ENCODE data around the gene NUDT16.

The NUDT16 gene

DNA sequence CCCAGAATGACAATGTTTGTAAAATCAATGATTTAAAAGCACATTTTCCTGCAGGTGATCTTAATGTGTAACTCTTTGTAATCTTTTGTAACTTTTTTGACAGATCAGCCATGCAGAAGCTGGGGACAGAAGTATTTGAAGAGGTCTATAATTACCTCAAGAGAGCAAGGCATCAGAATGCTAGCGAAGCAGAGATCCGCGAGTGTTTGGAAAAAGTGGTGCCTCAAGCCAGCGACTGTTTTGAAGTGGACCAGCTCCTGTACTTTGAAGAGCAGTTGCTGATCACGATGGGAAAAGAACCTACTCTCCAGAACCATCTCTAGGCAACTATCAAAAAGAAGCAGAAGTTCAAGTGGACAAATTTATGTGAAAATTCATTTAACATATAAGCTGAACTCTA lies 32.1 kb upstream of the NUDT16 start:
- H4K12ac ChIP-seq (ENCODE audit: low read depth, low read length), result no peak overlapping the region

GRCh38 chr3:131349946-131350347 lies 31.6 kb upstream of the NUDT16 start:
- peak overlapping the region; percentile 0 for H3K27ac ChIP-seq (ENCODE audit: low read depth, low read length)
- peaks cover 2% of the 10 kb centered on the region for H3K79me1 ChIP-seq (ENCODE audit: low read length)
- no peak overlapping the region for H3K4me2 ChIP-seq (ENCODE audit: low read length)
- H2BK5ac ChIP-seq (ENCODE audit: low read depth, low read length, poor library complexity), result no peak overlapping the region
- H2BK120ac ChIP-seq (ENCODE audit: insufficient read depth, low read length, poor library complexity), result no peak overlapping the region
- no peaks in the 10 kb centered on the region for H3K9me3 ChIP-seq (ENCODE audit: insufficient read depth, low read depth, low read length)
- H3K18ac ChIP-seq (ENCODE audit: low read length), result no peak overlapping the region
- H3K79me2 ChIP-seq (ENCODE audit: control insufficient read depth, insufficient read depth, low read length, poor library complexity), result no peaks in the 10 kb centered on the region
- no peaks in the 10 kb centered on the region for H3K27me3 ChIP-seq (ENCODE audit: insufficient read depth, low read length)
- no peaks in the 10 kb centered on the region for H3K36me3 ChIP-seq (ENCODE audit: control insufficient read depth in 1 of 2, insufficient read depth in 2 of 2, low read length in 2 of 2)
- WGBS (ENCODE audit: extremely low coverage, insufficient coverage, insufficient read length), result no CpG with 5 or more reads among the region's 4 CpGs
- H3K4me3 ChIP-seq (ENCODE audit: low read depth, low read length), result no peak overlapping the region
- H2AFZ ChIP-seq (ENCODE audit: insufficient read depth, low read length, poor library complexity), result no peak overlapping the region
- no peak overlapping the region for H3K9ac ChIP-seq (ENCODE audit: low read length)
- no peak overlapping the region for H3K4ac ChIP-seq (ENCODE audit: low read depth, low read length)
- DNase-seq, result peak; percentile 92 to 96
- H3K14ac ChIP-seq (ENCODE audit: low read length), result no peak overlapping the region
- peaks cover 4 to 5% of the 10 kb centered on the region in 2 experiments for H3K4me1 ChIP-seq (ENCODE audit: control insufficient read depth in 1 of 2, insufficient read depth in 2 of 2, low read length in 2 of 2)
- H2BK12ac ChIP-seq (ENCODE audit: low read length), result no peak overlapping the region
- no peak overlapping the region for H4K8ac ChIP-seq (ENCODE audit: low read depth, low read length)
- H3K23ac ChIP-seq (ENCODE audit: low read length), result no peak overlapping the region
- no peak overlapping the region for H4K91ac ChIP-seq (ENCODE audit: low read depth, low read length)
- no peak overlapping the region for H2AK5ac ChIP-seq (ENCODE audit: low read length)
- no peak overlapping the region for H4K12ac ChIP-seq (ENCODE audit: low read depth, low read length)

More for the DNA sequence above, 32.1 kb upstream of the NUDT16 start:
- H3K18ac ChIP-seq (ENCODE audit: low read length), result no peak overlapping the region
- no peak overlapping the region for H3K14ac ChIP-seq (ENCODE audit: low read length)
- peak overlapping the region; percentile 54 for H4K8ac ChIP-seq (ENCODE audit: low read depth, low read length)
- no peak overlapping the region for H3K4ac ChIP-seq (ENCODE audit: low read depth, low read length)
- no peak overlapping the region for H3K4me3 ChIP-seq (ENCODE audit: low read depth, low read length)
- H3K9me3 ChIP-seq (ENCODE audit: insufficient read depth, low read depth, low read length), result no peaks in the 10 kb centered on the region
- H3K36me3 ChIP-seq (ENCODE audit: control insufficient read depth in 1 of 2, insufficient read depth in 2 of 2, low read length in 2 of 2), result no peaks in the 10 kb centered on the region
- no peak overlapping the region for H2BK12ac ChIP-seq (ENCODE audit: low read length)
- peak overlapping the region; percentile 24 for H4K91ac ChIP-seq (ENCODE audit: low read depth, low read length)
- H3K23ac ChIP-seq (ENCODE audit: low read length), result no peak overlapping the region
- H2AK5ac ChIP-seq (ENCODE audit: low read length), result no peak overlapping the region
- H2BK5ac ChIP-seq (ENCODE audit: low read depth, low read length, poor library complexity), result no peak overlapping the region
- no CpG with 5 or more reads among the region's 5 CpGs for WGBS (ENCODE audit: extremely low coverage, insufficient coverage, insufficient read length)
- H3K27me3 ChIP-seq (ENCODE audit: insufficient read depth, low read length), result no peaks in the 10 kb centered on the region
- no peaks in the 10 kb centered on the region for H3K79me2 ChIP-seq (ENCODE audit: control insufficient read depth, insufficient read depth, low read length, poor library complexity)
- no peak for DNase-seq
- H3K9ac ChIP-seq (ENCODE audit: low read length), result no peak overlapping the region
- H2BK120ac ChIP-seq (ENCODE audit: insufficient read depth, low read length, poor library complexity), result no peak overlapping the region
- peaks cover 2% of the 10 kb centered on the region for H3K79me1 ChIP-seq (ENCODE audit: low read length)
- peaks cover 4 to 5% of the 10 kb centered on the region in 2 experiments for H3K4me1 ChIP-seq (ENCODE audit: control insufficient read depth in 1 of 2, insufficient read depth in 2 of 2, low read length in 2 of 2)
- no peak overlapping the region for H3K4me2 ChIP-seq (ENCODE audit: low read length)
- no peak overlapping the region for H2AFZ ChIP-seq (ENCODE audit: insufficient read depth, low read length, poor library complexity)
- H3K27ac ChIP-seq (ENCODE audit: low read depth, low read length), result peak overlapping the region; percentile 0

- H4K91ac ChIP-seq (ENCODE audit: low read depth, low read length), result no peak overlapping the region
- no peak overlapping the region for H3K4me3 ChIP-seq (ENCODE audit: low read depth, low read length)
- H3K36me3 ChIP-seq (ENCODE audit: control insufficient read depth in 1 of 2, insufficient read depth in 2 of 2, low read length in 2 of 2), result no peaks in the 10 kb centered on the region
- no peak overlapping the region for H3K4ac ChIP-seq (ENCODE audit: low read depth, low read length)
- WGBS (ENCODE audit: extremely low coverage, insufficient coverage, insufficient read length), result no CpG with 5 or more reads among the region's 1 CpG
- no peaks in the 10 kb centered on the region for H3K9me3 ChIP-seq (ENCODE audit: insufficient read depth, low read depth, low read length)
- no peak overlapping the region for H3K27ac ChIP-seq (ENCODE audit: low read depth, low read length)
- no peak overlapping the region for H2BK5ac ChIP-seq (ENCODE audit: low read depth, low read length, poor library complexity)
- H2AFZ ChIP-seq (ENCODE audit: insufficient read depth, low read length, poor library complexity), result no peak overlapping the region
- H3K79me1 ChIP-seq (ENCODE audit: low read length), result peaks cover 2% of the 10 kb centered on the region
- H4K12ac ChIP-seq (ENCODE audit: low read depth, low read length), result no peak overlapping the region
- no peak overlapping the region for H3K4me2 ChIP-seq (ENCODE audit: low read length)
- no peak overlapping the region for H3K9ac ChIP-seq (ENCODE audit: low read length)
- no peak overlapping the region for H2BK120ac ChIP-seq (ENCODE audit: insufficient read depth, low read length, poor library complexity)
- H3K27me3 ChIP-seq (ENCODE audit: insufficient read depth, low read length), result no peaks in the 10 kb centered on the region
- H3K23ac ChIP-seq (ENCODE audit: low read length), result no peak overlapping the region
- DNase-seq, result peak; percentile 9 to 75
- no peak overlapping the region for H2AK5ac ChIP-seq (ENCODE audit: low read length)
- no peak overlapping the region for H4K8ac ChIP-seq (ENCODE audit: low read depth, low read length)
- H3K79me2 ChIP-seq (ENCODE audit: control insufficient read depth, insufficient read depth, low read length, poor library complexity), result no peaks in the 10 kb centered on the region
- peaks cover 4 to 5% of the 10 kb centered on the region in 2 experiments for H3K4me1 ChIP-seq (ENCODE audit: control insufficient read depth in 1 of 2, insufficient read depth in 2 of 2, low read length in 2 of 2)
- no peak overlapping the region for H3K18ac ChIP-seq (ENCODE audit: low read length)
- H2BK12ac ChIP-seq (ENCODE audit: low read length), result no peak overlapping the region
- H3K14ac ChIP-seq (ENCODE audit: low read length), result no peak overlapping the region
Observed at GRCh38 chr3:131350506-131350905, 31.1 kb upstream of the NUDT16 start.

DNA sequence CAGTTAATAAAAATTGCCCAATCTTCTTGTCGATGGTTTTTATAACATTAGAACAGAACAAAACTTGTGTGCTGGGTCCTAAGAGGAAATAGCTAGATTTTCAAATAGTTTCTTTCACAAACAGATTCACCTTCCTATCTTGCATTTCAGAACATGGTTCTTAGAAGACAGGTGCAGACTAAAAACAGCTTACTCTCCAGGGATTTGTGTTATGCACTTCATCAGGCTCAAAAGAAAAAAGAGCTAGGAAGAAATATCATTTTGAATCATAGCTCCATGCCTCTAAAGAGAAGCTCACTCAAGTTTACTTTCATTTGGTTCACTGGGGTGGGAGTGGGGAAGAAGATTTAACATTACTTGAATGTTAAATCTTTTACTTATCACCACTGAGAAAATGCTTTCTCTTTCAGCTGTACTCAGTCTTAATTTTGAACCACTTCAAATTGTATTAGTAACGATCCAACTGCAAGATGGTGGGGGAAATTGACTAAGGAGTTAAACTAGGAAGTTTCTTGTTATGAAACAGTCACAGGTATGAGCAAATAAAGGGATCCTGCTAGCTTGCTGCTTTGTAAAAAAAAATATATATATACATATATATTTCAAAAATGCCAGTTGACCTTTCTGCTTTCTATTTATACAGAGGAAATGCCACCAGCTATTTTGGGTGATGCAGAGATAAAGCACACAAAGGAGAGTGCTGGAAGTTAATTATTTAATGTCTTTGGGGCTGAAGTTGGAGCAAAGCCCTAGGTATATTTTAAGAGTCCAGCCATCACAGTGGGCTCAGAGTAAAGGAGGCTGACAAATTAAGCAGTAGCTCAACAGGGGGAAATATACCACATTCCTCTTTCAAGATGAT lies 28.3 kb upstream of the NUDT16 start:
- Histone ChIP-seq H3K9me3 (ENCODE audit: insufficient read depth, low read depth, low read length) (no peaks in the 10 kb centered on the region), H3K79me1 (ENCODE audit: low read length) (peaks cover 2% of the 10 kb centered on the region), H3K14ac (ENCODE audit: low read length) (no peak overlapping the region), H2AFZ (ENCODE audit: insufficient read depth, low read length, poor library complexity) (no peak overlapping the region), H4K12ac (ENCODE audit: low read depth, low read length) (no peak overlapping the region), H2AK5ac (ENCODE audit: low read length) (no peak overlapping the region), H3K36me3 (ENCODE audit: control insufficient read depth in 1 of 2, insufficient read depth in 2 of 2, low read length in 2 of 2) (no peaks in the 10 kb centered on the region), H4K8ac (ENCODE audit: low read depth, low read length) (no peak overlapping the region), H3K18ac (ENCODE audit: low read length) (no peak overlapping the region), H3K4me3 (ENCODE audit: low read depth, low read length) (no peak overlapping the region), H2BK5ac (ENCODE audit: low read depth, low read length, poor library complexity) (no peak overlapping the region), H2BK12ac (ENCODE audit: low read length) (no peak overlapping the region), H3K79me2 (ENCODE audit: control insufficient read depth, insufficient read depth, low read length, poor library complexity) (no peaks in the 10 kb centered on the region), H4K91ac (ENCODE audit: low read depth, low read length) (no peak overlapping the region), H3K4me2 (ENCODE audit: low read length) (no peak overlapping the region), H3K9ac (ENCODE audit: low read length) (no peak overlapping the region), H3K4me1 (ENCODE audit: control insufficient read depth in 1 of 2, insufficient read depth in 2 of 2, low read length in 2 of 2) (peaks cover 4 to 5% of the 10 kb centered on the region in 2 experiments), H2BK120ac (ENCODE audit: insufficient read depth, low read length, poor library complexity) (no peak overlapping the region), H3K23ac (ENCODE audit: low read length) (no peak overlapping the region), H3K27me3 (ENCODE audit: insufficient read depth, low read length) (no peaks in the 10 kb centered on the region), H3K4ac (ENCODE audit: low read depth, low read length) (no peak overlapping the region), H3K27ac (ENCODE audit: low read depth, low read length) (no peak overlapping the region)
- no CpG with 5 or more reads among the region's 2 CpGs for WGBS (ENCODE audit: extremely low coverage, insufficient coverage, insufficient read length)
- no peak for DNase-seq

Data from trophoblast cell (in vitro differentiated cells and primary cell).